ENCODE data around the gene CMTM2.

Gene CMTM2

DNA sequence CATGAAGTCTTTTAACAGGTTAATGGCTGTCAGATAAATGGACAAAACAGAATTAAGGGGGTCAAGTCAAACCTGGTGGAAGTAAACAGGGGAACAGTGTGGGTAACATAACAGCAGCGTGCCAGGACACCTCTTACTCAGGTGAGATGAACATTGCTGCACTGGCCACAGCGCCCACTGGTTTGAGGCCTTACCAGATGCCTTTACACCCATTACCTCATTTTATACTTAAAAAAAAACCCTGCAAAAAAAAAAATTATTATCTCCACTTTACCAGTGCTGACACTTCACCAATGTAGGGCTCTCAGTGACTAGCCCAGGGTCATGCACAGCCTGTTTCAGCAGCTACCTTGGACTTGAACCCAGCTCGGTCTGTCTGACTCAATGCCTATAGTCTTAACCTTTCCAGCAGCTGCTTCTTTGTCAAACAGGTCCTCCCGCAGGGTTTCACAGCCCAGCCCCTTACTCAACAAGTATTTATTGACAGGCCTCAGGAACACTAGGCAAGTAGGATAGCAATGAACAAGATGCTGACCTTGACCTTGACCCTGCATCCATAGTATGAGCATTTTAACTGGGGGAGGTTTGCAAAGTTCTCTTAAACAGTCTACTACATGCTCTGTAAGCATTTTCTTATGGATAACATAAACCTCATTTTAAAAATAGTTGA is 55.4 kb downstream of the CMTM2 start:
- no peak overlapping the region for H3K4me3 ChIP-seq (replicated peaks; ENCODE audit: low read depth, low read length)
- TF ChIP-seq, protein P1, sequence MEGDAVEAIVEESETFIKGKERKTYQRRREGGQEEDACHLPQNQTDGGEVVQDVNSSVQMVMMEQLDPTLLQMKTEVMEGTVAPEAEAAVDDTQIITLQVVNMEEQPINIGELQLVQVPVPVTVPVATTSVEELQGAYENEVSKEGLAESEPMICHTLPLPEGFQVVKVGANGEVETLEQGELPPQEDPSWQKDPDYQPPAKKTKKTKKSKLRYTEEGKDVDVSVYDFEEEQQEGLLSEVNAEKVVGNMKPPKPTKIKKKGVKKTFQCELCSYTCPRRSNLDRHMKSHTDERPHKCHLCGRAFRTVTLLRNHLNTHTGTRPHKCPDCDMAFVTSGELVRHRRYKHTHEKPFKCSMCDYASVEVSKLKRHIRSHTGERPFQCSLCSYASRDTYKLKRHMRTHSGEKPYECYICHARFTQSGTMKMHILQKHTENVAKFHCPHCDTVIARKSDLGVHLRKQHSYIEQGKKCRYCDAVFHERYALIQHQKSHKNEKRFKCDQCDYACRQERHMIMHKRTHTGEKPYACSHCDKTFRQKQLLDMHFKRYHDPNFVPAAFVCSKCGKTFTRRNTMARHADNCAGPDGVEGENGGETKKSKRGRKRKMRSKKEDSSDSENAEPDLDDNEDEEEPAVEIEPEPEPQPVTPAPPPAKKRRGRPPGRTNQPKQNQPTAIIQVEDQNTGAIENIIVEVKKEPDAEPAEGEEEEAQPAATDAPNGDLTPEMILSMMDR (IDR thresholded peaks at IDR 0.05; ENCODE audit: low read depth, low read length, missing control alignments), result no peak
- DNase-seq (ENCODE audit: extremely low read depth, low read depth), result no peak

DNA sequence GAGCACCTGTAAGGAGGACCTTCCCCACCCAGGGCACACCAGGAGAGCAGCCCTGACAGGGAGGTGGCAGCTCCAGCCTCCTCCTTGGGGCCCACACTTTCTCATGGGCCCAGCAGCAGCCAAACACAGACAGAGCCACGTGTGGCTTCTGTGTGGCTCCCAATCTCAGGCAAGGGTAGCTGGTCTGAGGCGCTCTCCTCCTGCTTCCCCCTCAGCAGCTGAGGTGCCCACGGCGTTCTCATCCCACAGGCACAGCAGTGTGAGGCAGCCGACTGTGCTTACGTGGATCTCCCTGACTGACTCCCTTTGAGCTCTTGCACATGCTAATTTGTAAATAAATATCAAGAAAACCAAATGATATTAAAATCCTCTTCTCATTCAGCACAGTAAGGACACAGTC is 56.1 kb downstream of the CMTM2 start:
- DNase-seq (ENCODE audit: extremely low read depth, low read depth), result no peak
- H3K4me3 ChIP-seq (replicated peaks; ENCODE audit: low read depth, low read length), result no peak overlapping the region
- TF ChIP-seq, protein P1 (IDR thresholded peaks at IDR 0.05; ENCODE audit: low read depth, low read length, missing control alignments), result no peak

DNA sequence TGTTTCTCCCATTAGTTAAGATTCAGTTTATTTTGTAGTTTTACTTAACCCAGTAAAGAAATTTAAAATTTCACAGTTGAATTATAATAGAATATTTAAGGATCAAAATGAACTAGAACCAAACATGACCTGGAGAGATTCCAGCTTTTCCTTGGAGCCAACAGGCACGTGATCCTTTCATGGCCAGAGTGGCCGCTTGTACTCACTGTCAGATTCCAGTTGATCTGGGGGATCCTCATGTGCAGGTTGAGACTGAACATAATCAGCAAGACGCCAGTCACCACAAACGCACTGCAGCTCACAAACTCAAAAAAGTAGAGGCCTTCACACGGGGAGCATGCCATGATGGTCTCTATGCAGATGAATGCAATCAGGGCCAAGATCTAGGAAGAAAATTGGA is 56.9 kb downstream of the CMTM2 start:
- TF ChIP-seq, protein P1 (IDR thresholded peaks at IDR 0.05; ENCODE audit: low read depth, low read length, missing control alignments), result no peak
- no peak overlapping the region for H3K4me3 ChIP-seq (replicated peaks; ENCODE audit: low read depth, low read length)
- no peak for DNase-seq (ENCODE audit: extremely low read depth, low read depth)

DNA sequence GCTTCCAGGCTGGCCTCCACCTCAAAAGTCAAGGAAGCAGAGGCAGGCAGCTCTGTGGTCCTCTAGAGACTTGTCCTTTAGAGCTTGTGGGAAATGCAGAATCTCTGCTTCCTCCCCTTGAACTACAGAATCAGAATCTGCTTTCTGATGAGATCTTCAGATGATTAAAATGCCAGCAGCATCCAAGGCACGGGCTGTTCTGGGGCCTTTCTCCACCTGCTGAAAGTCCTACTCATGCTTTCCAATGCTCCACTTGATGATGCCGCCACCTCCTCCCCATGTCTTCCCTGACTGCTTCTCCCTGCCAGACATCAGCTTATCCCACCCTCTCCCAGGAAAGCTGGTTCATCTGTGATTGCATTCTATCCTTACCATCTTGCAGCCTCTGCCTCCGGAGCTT is 58.5 kb downstream of the CMTM2 start:
- H3K4me3 ChIP-seq (replicated peaks; ENCODE audit: low read depth, low read length), result no peak overlapping the region
- TF ChIP-seq, protein P1 (IDR thresholded peaks at IDR 0.05; ENCODE audit: low read depth, low read length, missing control alignments), result no peak
- no peak for DNase-seq (ENCODE audit: extremely low read depth, low read depth)
